Esophagus squamous epithelium (tissue), 4 donors: ENCODE data around the gene MAU2.

Experiments used
- POLR2A ChIP-seq, 4 donors: fragments of 450-650 bp; IDR thresholded peaks; one replicate each; pipeline ENCODE4 v1.6.1; 2017; ENCODE audit warnings: antibody characterized with exemption in 4 of 4, mild to moderate bottlenecking in 4 of 4, moderate library complexity in 3 of 4
- TF ChIP-seq, protein P1 (sequence below), 6 experiments: fragments of 450-650 bp in 4 of 6; fragments of 200-600 bp in 2 of 6; sonication (generic) in 2 of 6; IDR thresholded peaks; one replicate each; pipeline ENCODE4 v1.5.1; 2016 to 2019; ENCODE audit warnings: antibody characterized with exemption in 6 of 6, mild to moderate bottlenecking in 4 of 6, moderate library complexity in 4 of 6

DNA sequence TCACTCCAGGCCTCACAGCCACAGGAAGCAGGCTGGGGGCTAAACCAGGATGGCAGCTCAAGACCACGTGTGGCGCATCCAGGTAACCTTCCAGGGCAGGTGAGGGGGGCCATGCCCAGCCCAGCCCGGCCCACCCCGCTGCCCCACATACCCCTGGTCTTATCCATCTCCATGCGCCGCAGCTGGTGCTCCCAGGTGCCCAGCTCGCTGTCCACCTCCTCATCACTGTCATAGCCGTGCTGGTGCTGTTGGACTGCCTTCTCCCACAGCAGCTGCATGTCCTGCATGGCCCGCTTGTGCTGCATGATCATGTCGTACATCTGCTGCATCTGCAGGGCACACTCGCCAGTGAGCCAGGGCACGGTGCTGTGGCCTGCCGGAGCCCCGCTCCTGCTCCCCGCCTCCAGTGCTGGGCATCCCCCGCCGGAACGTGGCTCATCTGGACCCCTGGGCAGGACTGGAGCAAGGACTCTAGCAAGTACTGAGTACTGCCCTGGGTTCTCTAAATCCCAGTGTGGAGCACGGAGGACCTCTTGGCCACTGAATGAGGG is 41.5 kb upstream of the MAU2 start:
- TF ChIP-seq POLR2A (IDR thresholded peaks at IDR 0.05): no peak
- TF ChIP-seq, protein P1, sequence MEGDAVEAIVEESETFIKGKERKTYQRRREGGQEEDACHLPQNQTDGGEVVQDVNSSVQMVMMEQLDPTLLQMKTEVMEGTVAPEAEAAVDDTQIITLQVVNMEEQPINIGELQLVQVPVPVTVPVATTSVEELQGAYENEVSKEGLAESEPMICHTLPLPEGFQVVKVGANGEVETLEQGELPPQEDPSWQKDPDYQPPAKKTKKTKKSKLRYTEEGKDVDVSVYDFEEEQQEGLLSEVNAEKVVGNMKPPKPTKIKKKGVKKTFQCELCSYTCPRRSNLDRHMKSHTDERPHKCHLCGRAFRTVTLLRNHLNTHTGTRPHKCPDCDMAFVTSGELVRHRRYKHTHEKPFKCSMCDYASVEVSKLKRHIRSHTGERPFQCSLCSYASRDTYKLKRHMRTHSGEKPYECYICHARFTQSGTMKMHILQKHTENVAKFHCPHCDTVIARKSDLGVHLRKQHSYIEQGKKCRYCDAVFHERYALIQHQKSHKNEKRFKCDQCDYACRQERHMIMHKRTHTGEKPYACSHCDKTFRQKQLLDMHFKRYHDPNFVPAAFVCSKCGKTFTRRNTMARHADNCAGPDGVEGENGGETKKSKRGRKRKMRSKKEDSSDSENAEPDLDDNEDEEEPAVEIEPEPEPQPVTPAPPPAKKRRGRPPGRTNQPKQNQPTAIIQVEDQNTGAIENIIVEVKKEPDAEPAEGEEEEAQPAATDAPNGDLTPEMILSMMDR (IDR thresholded peaks at IDR 0.05): no peak
